IPS-15b (cell line): ENCODE results near the gene C1orf87.

ENCODE experiments used
- H3K27me3 ChIP-seq: one replicate; pipeline ENCODE4 v1.6.1; 2013; ENCODE audit warnings: low read length; ENCODE audit not compliant: control insufficient read depth, insufficient read depth
- H3K36me3 ChIP-seq: one replicate; pipeline ENCODE4 v1.6.1; 2013; ENCODE audit warnings: low read length; ENCODE audit not compliant: control insufficient read depth, insufficient read depth
- H3K4me1 ChIP-seq: one replicate; pipeline ENCODE4 v1.6.1; 2013; ENCODE audit warnings: mild to moderate bottlenecking, low read length; ENCODE audit not compliant: control insufficient read depth, insufficient read depth
- H3K4me3 ChIP-seq: one replicate; pipeline ENCODE4 v1.5.1; 2013; ENCODE audit warnings: low read depth, low read length
- H3K9ac ChIP-seq: one replicate; pipeline ENCODE4 v1.6.1; 2013; ENCODE audit warnings: low read depth, mild to moderate bottlenecking, low read length
- H3K9me3 ChIP-seq: one replicate; pipeline ENCODE4 v1.6.1; 2013; ENCODE audit warnings: mild to moderate bottlenecking, low read length; ENCODE audit not compliant: control insufficient read depth, insufficient read depth

C1orf87 gene

GRCh38 chr1:59990470-59990869, 83.1 kb downstream of the C1orf87 start:
- H3K36me3 ChIP-seq: no peaks in the 10 kb centered on the region
- H3K4me3 ChIP-seq: no peak overlapping the region
- no peak overlapping the region for H3K9ac ChIP-seq
- H3K27me3 ChIP-seq: no peaks in the 10 kb centered on the region
- H3K4me1 ChIP-seq: no peaks in the 10 kb centered on the region
- H3K9me3 ChIP-seq: no peaks in the 10 kb centered on the region

GRCh38 chr1:59986516-59987310, 86.9 kb downstream of the C1orf87 start:
- Histone ChIP-seq H3K9me3 (no peaks in the 10 kb centered on the region), H3K4me3 (no peak overlapping the region), H3K36me3 (no peaks in the 10 kb centered on the region)

GRCh38 chr1:59985911-59986515, 87.6 kb downstream of the C1orf87 start:
- Histone ChIP-seq H3K9ac (no peak overlapping the region), H3K4me1 (no peaks in the 10 kb centered on the region), H3K9me3 (no peaks in the 10 kb centered on the region), H3K27me3 (no peaks in the 10 kb centered on the region), H3K36me3 (no peaks in the 10 kb centered on the region), H3K4me3 (no peak overlapping the region)

More at GRCh38 chr1:59986516-59987310, 86.9 kb downstream of the C1orf87 start:
- Histone ChIP-seq H3K9ac (no peak overlapping the region), H3K4me1 (no peaks in the 10 kb centered on the region), H3K27me3 (no peaks in the 10 kb centered on the region)

GRCh38 chr1:59979666-59980065, 93.9 kb downstream of the C1orf87 start:
- Histone ChIP-seq H3K9ac (no peak overlapping the region), H3K4me1 (no peaks in the 10 kb centered on the region), H3K36me3 (no peaks in the 10 kb centered on the region), H3K4me3 (no peak overlapping the region), H3K27me3 (peaks cover 4% of the 10 kb centered on the region), H3K9me3 (no peaks in the 10 kb centered on the region)

- Histone ChIP-seq H3K4me3 (no peak overlapping the region), H3K36me3 (no peaks in the 10 kb centered on the region), H3K27me3 (peaks cover 4% of the 10 kb centered on the region), H3K4me1 (no peaks in the 10 kb centered on the region), H3K9ac (no peak overlapping the region), H3K9me3 (no peaks in the 10 kb centered on the region)
Measured at GRCh38 chr1:59978511-59978910, 95.1 kb downstream of the C1orf87 start.

GRCh38 chr1:59978026-59978425, 95.5 kb downstream of the C1orf87 start:
- Histone ChIP-seq H3K9ac (no peak overlapping the region), H3K36me3 (no peaks in the 10 kb centered on the region), H3K4me3 (no peak overlapping the region), H3K9me3 (no peaks in the 10 kb centered on the region), H3K4me1 (no peaks in the 10 kb centered on the region), H3K27me3 (peaks cover 4% of the 10 kb centered on the region)

GRCh38 chr1:59977075-59977410, 96.5 kb downstream of the C1orf87 start:
- peaks cover 4% of the 10 kb centered on the region for H3K27me3 ChIP-seq
- no peaks in the 10 kb centered on the region for H3K36me3 ChIP-seq
- H3K4me1 ChIP-seq: no peaks in the 10 kb centered on the region
- H3K4me3 ChIP-seq: no peak overlapping the region
- no peaks in the 10 kb centered on the region for H3K9me3 ChIP-seq
- H3K9ac ChIP-seq: no peak overlapping the region

GRCh38 chr1:59976194-59977074, 97.1 kb downstream of the C1orf87 start:
- Histone ChIP-seq H3K9ac (no peak overlapping the region), H3K4me3 (peak overlapping the region; percentile 2), H3K9me3 (no peaks in the 10 kb centered on the region), H3K27me3 (peaks cover 4% of the 10 kb centered on the region), H3K4me1 (no peaks in the 10 kb centered on the region), H3K36me3 (no peaks in the 10 kb centered on the region)

- H3K4me1 ChIP-seq: no peaks in the 10 kb centered on the region
- no peaks in the 10 kb centered on the region for H3K9me3 ChIP-seq
- no peak overlapping the region for H3K4me3 ChIP-seq
- H3K36me3 ChIP-seq: no peaks in the 10 kb centered on the region
- peaks cover 4% of the 10 kb centered on the region for H3K27me3 ChIP-seq
- no peak overlapping the region for H3K9ac ChIP-seq
Measured at GRCh38 chr1:59973719-59974118, 99.9 kb downstream of the C1orf87 start.

GRCh38 chr1:59972216-59972927, 101.2 kb downstream of the C1orf87 start:
- H3K9me3 ChIP-seq: no peaks in the 10 kb centered on the region
- peaks cover 4% of the 10 kb centered on the region for H3K27me3 ChIP-seq
- H3K4me1 ChIP-seq: no peaks in the 10 kb centered on the region
- no peak overlapping the region for H3K9ac ChIP-seq
- H3K4me3 ChIP-seq: no peak overlapping the region
- H3K36me3 ChIP-seq: no peaks in the 10 kb centered on the region

GRCh38 chr1:59971464-59971911, 102.1 kb downstream of the C1orf87 start:
- Histone ChIP-seq H3K4me1 (no peaks in the 10 kb centered on the region), H3K4me3 (peak overlapping the region; percentile 45), H3K36me3 (no peaks in the 10 kb centered on the region), H3K9me3 (no peaks in the 10 kb centered on the region), H3K9ac (peak overlapping the region; percentile 32), H3K27me3 (peaks cover 4% of the 10 kb centered on the region)
